Measurements from ENCODE around the gene CCNQ.

Gene CCNQ

GRCh38 chrX:153568451-153569011 lies 30.4 kb downstream of the CCNQ start:
- Histone ChIP-seq H3K27ac (ENCODE audit: low read depth, low read length) (no peak overlapping the region), H3K9me3 (ENCODE audit: control insufficient read depth, insufficient read depth, low read length) (no peaks in the 10 kb centered on the region), H3K27me3 (ENCODE audit: control insufficient read depth, low read length) (no peaks in the 10 kb centered on the region), H3F3A (ENCODE audit: control insufficient read depth, insufficient read depth) (no peaks in the 10 kb centered on the region), H4K20me1 (ENCODE audit: control insufficient read depth, insufficient read depth, low read depth, low read length) (no peaks in the 10 kb centered on the region), H3K9me2 (replicated peaks; ENCODE audit: control insufficient read depth, low read length) (no peaks in the 10 kb centered on the region), H3K4me3 (ENCODE audit: low read length) (no peak overlapping the region), H3K36me3 (ENCODE audit: control insufficient read depth, low read length) (no peaks in the 10 kb centered on the region), H3K79me2 (ENCODE audit: control insufficient read depth, low read length) (no peaks in the 10 kb centered on the region), H3K4me2 (ENCODE audit: low read length) (no peak overlapping the region), H3K4me1 (ENCODE audit: control insufficient read depth, low read length) (no peaks in the 10 kb centered on the region)
- TF ChIP-seq CTCF (IDR thresholded peaks at IDR 0.05; ENCODE audit: low read depth, low read length, poor library complexity, severe bottlenecking) (no peak), EZH2phosphoT487 (IDR thresholded peaks at IDR 0.05; ENCODE audit: borderline replicate concordance, low read length) (no peak)

- no peaks in the 10 kb centered on the region for H3K79me2 ChIP-seq (ENCODE audit: control insufficient read depth, low read length)
- H3K4me2 ChIP-seq (ENCODE audit: low read length): no peak overlapping the region
- no peaks in the 10 kb centered on the region for H3K9me2 ChIP-seq (replicated peaks; ENCODE audit: control insufficient read depth, low read length)
- H3F3A ChIP-seq (ENCODE audit: control insufficient read depth, insufficient read depth): no peaks in the 10 kb centered on the region
- H3K36me3 ChIP-seq (ENCODE audit: control insufficient read depth, low read length): no peaks in the 10 kb centered on the region
- H4K20me1 ChIP-seq (ENCODE audit: control insufficient read depth, insufficient read depth, low read depth, low read length): no peaks in the 10 kb centered on the region
- no peaks in the 10 kb centered on the region for H3K9me3 ChIP-seq (ENCODE audit: control insufficient read depth, insufficient read depth, low read length)
- H3K4me1 ChIP-seq (ENCODE audit: control insufficient read depth, low read length): no peaks in the 10 kb centered on the region
- no peak overlapping the region for H3K27ac ChIP-seq (ENCODE audit: low read depth, low read length)
- no peak overlapping the region for H3K4me3 ChIP-seq (ENCODE audit: low read length)
- no peaks in the 10 kb centered on the region for H3K27me3 ChIP-seq (ENCODE audit: control insufficient read depth, low read length)
- TF ChIP-seq CTCF (IDR thresholded peaks at IDR 0.05; ENCODE audit: low read depth, low read length, poor library complexity, severe bottlenecking) (no peak), EZH2phosphoT487 (IDR thresholded peaks at IDR 0.05; ENCODE audit: borderline replicate concordance, low read length) (no peak)
Observed at GRCh38 chrX:153565996-153566580, 32.9 kb downstream of the CCNQ start.

GRCh38 chrX:153564047-153564606 lies 34.8 kb downstream of the CCNQ start:
- Histone ChIP-seq H3K9me3 (ENCODE audit: control insufficient read depth, insufficient read depth, low read length) (no peaks in the 10 kb centered on the region), H3K4me1 (ENCODE audit: control insufficient read depth, low read length) (no peaks in the 10 kb centered on the region), H3K9me2 (replicated peaks; ENCODE audit: control insufficient read depth, low read length) (no peaks in the 10 kb centered on the region), H3K27me3 (ENCODE audit: control insufficient read depth, low read length) (no peaks in the 10 kb centered on the region), H3K36me3 (ENCODE audit: control insufficient read depth, low read length) (no peaks in the 10 kb centered on the region), H3K4me2 (ENCODE audit: low read length) (no peak overlapping the region), H3K4me3 (ENCODE audit: low read length) (no peak overlapping the region), H3F3A (ENCODE audit: control insufficient read depth, insufficient read depth) (no peaks in the 10 kb centered on the region), H3K27ac (ENCODE audit: low read depth, low read length) (no peak overlapping the region), H4K20me1 (ENCODE audit: control insufficient read depth, insufficient read depth, low read depth, low read length) (no peaks in the 10 kb centered on the region), H3K79me2 (ENCODE audit: control insufficient read depth, low read length) (no peaks in the 10 kb centered on the region)
- no peak for TF ChIP-seq EZH2phosphoT487 (IDR thresholded peaks at IDR 0.05; ENCODE audit: borderline replicate concordance, low read length)
- no peak for TF ChIP-seq CTCF (IDR thresholded peaks at IDR 0.05; ENCODE audit: low read depth, low read length, poor library complexity, severe bottlenecking)

All from DOHH2 (cell line).